Neural progenitor cell (in vitro differentiated cells): ENCODE measurements around the gene R3HDM4. TPM values are rescaled to one million over a fixed set of nuclear protein-coding genes. Genes with fewer than 3 reads are reported as not detected.
"Not testable (repeated sequence)": the region's sequence is repeated elsewhere in the genome, so short reads cannot be mapped to it uniquely, and the experiment has no call there.

Experiments used
- DNase-seq: peaks from one replicate; pipeline ENCODE4 v3.0.0-alpha.2; 2016; ENCODE audit warnings: low spot score
- H2AFZ ChIP-seq: fragments of 200-600 bp; sonication (generic); replicated peaks from 2 replicates; pipeline ENCODE4 v1.6.1; 2016; ENCODE audit warnings: antibody characterized with exemption
- H3F3A ChIP-seq: fragments of 200-600 bp; sonication (generic); 2 replicates; pipeline ENCODE4 v1.6.1; 2016; ENCODE audit warnings: antibody characterized with exemption, low read depth
- H3K27ac ChIP-seq: fragments of 200-600 bp; sonication (generic); 2 replicates; pipeline ENCODE4 v1.5.1; 2016; ENCODE audit warnings: mild to moderate bottlenecking
- H3K27me3 ChIP-seq: fragments of 200-600 bp; sonication (generic); 2 replicates; pipeline ENCODE4 v1.6.1; 2016; ENCODE audit warnings: mild to moderate bottlenecking, moderate library complexity
- H3K36me3 ChIP-seq: fragments of 200-600 bp; sonication (generic); 2 replicates; pipeline ENCODE4 v1.5.1; 2016
- H3K4me1 ChIP-seq: fragments of 200-600 bp; sonication (generic); 2 replicates; pipeline ENCODE4 v1.6.1; 2016; ENCODE audit warnings: mixed run types
- H3K4me2 ChIP-seq: fragments of 200-600 bp; sonication (generic); 2 replicates; pipeline ENCODE4 v1.6.1; 2016
- H3K4me3 ChIP-seq: fragments of 200-600 bp; sonication (generic); 2 replicates; pipeline ENCODE4 v1.5.1; 2016
- H3K79me2 ChIP-seq: fragments of 200-600 bp; sonication (generic); 2 replicates; pipeline ENCODE4 v1.6.1; 2016; ENCODE audit warnings: low read depth
- H3K9ac ChIP-seq: fragments of 200-600 bp; sonication (generic); 2 replicates; pipeline ENCODE4 v1.6.1; 2016
- H3K9me3 ChIP-seq: fragments of 200-600 bp; sonication (generic); 2 replicates; pipeline ENCODE4 v1.5.1; 2016; ENCODE audit warnings: low read depth
- H4K20me1 ChIP-seq: fragments of 200-600 bp; sonication (generic); 2 replicates; pipeline ENCODE4 v1.6.1; 2016; ENCODE audit warnings: low read depth
- H3K27ac Mint-ChIP-seq: 3 replicates; pipeline ENCODE4 v1.8.0; 2021; ENCODE audit warnings: mixed read lengths
- H3K27me3 Mint-ChIP-seq: 2 replicates; pipeline ENCODE4 v1.8.0; 2022; ENCODE audit warnings: low read depth, mild to moderate bottlenecking, inconsistent platforms, moderate library complexity, mixed read lengths; ENCODE audit not compliant: insufficient read depth
- H3K36me3 Mint-ChIP-seq: 3 replicates; pipeline ENCODE4 v1.8.0; 2021; ENCODE audit warnings: mixed read lengths
- H3K4me1 Mint-ChIP-seq: 3 replicates; pipeline ENCODE4 v1.8.0; 2021; ENCODE audit warnings: mixed read lengths
- H3K4me3 Mint-ChIP-seq: 3 replicates; pipeline ENCODE4 v1.8.0; 2021; ENCODE audit warnings: mild to moderate bottlenecking, moderate library complexity, mixed read lengths
- H3K9me3 Mint-ChIP-seq: 3 replicates; pipeline ENCODE4 v1.8.0; 2020; ENCODE audit warnings: mixed read lengths
- EZH2 ChIP-seq: fragments of 200-600 bp; sonication (generic); IDR thresholded peaks from 2 replicates; pipeline ENCODE4 v1.6.1; 2017; ENCODE audit warnings: antibody characterized with exemption, mild to moderate bottlenecking, moderate library complexity
- EZH2phosphoT487 ChIP-seq: fragments of 200-600 bp; sonication (generic); IDR thresholded peaks from 2 replicates; pipeline ENCODE4 v1.6.1; 2017; ENCODE audit warnings: antibody characterized with exemption
- total RNA-seq: library from RNA; depleted of rRNA; stranded (reverse); fragments of >200 nt; gene quantifications from 2 replicates; pipeline ENCODE4 v1.2.3, GENCODE V29; 2015; ENCODE audit warnings: low replicate concordance
- TF ChIP-seq, protein P1 (sequence below): fragments of 200-600 bp; sonication (generic); IDR thresholded peaks from 2 replicates; pipeline ENCODE4 v1.5.1; 2017; ENCODE audit warnings: antibody characterized with exemption, mild to moderate bottlenecking

R3HDM4 gene
- total RNA-seq, 1 donor from 2014 or later, result 22.7 TPM

DNA sequence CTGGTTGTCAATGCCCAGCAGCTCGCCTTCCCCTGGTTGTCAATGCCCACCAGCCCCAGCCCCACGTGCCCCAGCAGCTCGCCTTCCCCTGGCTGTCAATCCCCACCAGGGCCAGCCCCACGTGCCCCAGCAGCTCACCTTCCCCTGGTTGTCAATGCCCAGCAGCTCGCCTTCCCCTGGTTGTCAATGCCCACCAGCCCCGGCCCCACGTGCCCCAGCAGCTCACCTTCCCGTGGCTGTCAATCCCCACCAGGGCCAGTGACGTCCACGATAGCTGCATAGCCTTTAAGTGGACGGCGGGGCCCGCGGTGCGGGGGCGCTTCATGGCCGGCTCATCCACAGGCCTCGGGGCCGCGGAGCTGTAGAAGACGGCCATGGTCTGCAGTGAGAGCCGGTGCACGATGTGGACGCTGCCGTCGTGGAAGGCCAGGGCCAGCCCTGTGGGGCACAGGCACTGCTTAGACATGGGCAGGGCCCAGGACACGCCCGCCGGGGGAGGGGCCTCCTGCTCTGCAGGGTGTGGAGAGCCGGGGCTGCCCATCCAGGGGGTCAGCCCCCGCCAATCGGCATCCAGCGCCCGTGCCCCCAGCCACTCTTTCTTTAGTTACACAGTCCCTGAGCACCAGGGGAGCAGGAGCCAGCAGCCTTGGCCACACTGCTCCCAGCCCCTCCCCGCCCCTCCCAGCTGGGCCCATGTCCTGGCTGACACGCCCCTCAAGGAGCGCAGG is 33.1 kb downstream of the R3HDM4 start:
- Histone ChIP-seq H3K27me3 (no peaks in the 10 kb centered on the region), H3K4me1 (no peaks in the 10 kb centered on the region), H3K9ac (no peak overlapping the region), H3F3A (no peaks in the 10 kb centered on the region), H3K79me2 (no peaks in the 10 kb centered on the region), H3K4me3 (no peak overlapping the region), H2AFZ (no peak overlapping the region), H4K20me1 (peaks cover 10% of the 10 kb centered on the region), H3K27ac (no peak overlapping the region), H3K36me3 (no peaks in the 10 kb centered on the region), H3K4me2 (no peak overlapping the region), H3K9me3 (no peaks in the 10 kb centered on the region)
- DNase-seq, result no peak
- H3K9me3 Mint-ChIP-seq, result no peaks in the 10 kb centered on the region
- H3K36me3 Mint-ChIP-seq, result peaks cover 22% of the 10 kb centered on the region
- H3K4me1 Mint-ChIP-seq, result peaks cover 2% of the 10 kb centered on the region
- peaks cover 7% of the 10 kb centered on the region for H3K27me3 Mint-ChIP-seq
- H3K27ac Mint-ChIP-seq, result no peak overlapping the region
- H3K4me3 Mint-ChIP-seq, result no peak overlapping the region
- TF ChIP-seq, protein P1, sequence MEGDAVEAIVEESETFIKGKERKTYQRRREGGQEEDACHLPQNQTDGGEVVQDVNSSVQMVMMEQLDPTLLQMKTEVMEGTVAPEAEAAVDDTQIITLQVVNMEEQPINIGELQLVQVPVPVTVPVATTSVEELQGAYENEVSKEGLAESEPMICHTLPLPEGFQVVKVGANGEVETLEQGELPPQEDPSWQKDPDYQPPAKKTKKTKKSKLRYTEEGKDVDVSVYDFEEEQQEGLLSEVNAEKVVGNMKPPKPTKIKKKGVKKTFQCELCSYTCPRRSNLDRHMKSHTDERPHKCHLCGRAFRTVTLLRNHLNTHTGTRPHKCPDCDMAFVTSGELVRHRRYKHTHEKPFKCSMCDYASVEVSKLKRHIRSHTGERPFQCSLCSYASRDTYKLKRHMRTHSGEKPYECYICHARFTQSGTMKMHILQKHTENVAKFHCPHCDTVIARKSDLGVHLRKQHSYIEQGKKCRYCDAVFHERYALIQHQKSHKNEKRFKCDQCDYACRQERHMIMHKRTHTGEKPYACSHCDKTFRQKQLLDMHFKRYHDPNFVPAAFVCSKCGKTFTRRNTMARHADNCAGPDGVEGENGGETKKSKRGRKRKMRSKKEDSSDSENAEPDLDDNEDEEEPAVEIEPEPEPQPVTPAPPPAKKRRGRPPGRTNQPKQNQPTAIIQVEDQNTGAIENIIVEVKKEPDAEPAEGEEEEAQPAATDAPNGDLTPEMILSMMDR, result no peak
- TF ChIP-seq EZH2 (no peak), EZH2phosphoT487 (no peak)

- not testable (repeated sequence) for H2AFZ ChIP-seq, H3K79me2 ChIP-seq, H3K27me3 Mint-ChIP-seq, DNase-seq, H3K9me3 ChIP-seq, H3K27ac Mint-ChIP-seq, H3K4me3 ChIP-seq, H3K4me2 ChIP-seq, H3K36me3 ChIP-seq, H3K9me3 Mint-ChIP-seq, H3F3A ChIP-seq, H3K27ac ChIP-seq, H3K4me1 Mint-ChIP-seq, H3K27me3 ChIP-seq, H3K4me1 ChIP-seq, H3K9ac ChIP-seq
- Mint-ChIP-seq H3K36me3 (peaks cover 22% of the 10 kb centered on the region), H3K4me3 (peak overlapping the region; percentile 8)
- peaks cover 10% of the 10 kb centered on the region for H4K20me1 ChIP-seq
Observed at GRCh38 chr19:878751-879561, 34.1 kb downstream of the R3HDM4 start.

- not testable (repeated sequence) for H3K4me3 Mint-ChIP-seq, H3K36me3 ChIP-seq, H3K4me1 Mint-ChIP-seq, H3K4me2 ChIP-seq, DNase-seq, H3K4me3 ChIP-seq, H3K79me2 ChIP-seq, H3K9me3 Mint-ChIP-seq, H2AFZ ChIP-seq, H3K9me3 ChIP-seq, H3K9ac ChIP-seq, H3K27ac ChIP-seq, H3K4me1 ChIP-seq, H3K27ac Mint-ChIP-seq, H3K27me3 ChIP-seq, H3F3A ChIP-seq, H3K27me3 Mint-ChIP-seq
- H3K36me3 Mint-ChIP-seq, result peaks cover 22% of the 10 kb centered on the region
- peaks cover 14% of the 10 kb centered on the region for H4K20me1 ChIP-seq
Observed at GRCh38 chr19:877992-878660, 34.9 kb downstream of the R3HDM4 start.

DNA sequence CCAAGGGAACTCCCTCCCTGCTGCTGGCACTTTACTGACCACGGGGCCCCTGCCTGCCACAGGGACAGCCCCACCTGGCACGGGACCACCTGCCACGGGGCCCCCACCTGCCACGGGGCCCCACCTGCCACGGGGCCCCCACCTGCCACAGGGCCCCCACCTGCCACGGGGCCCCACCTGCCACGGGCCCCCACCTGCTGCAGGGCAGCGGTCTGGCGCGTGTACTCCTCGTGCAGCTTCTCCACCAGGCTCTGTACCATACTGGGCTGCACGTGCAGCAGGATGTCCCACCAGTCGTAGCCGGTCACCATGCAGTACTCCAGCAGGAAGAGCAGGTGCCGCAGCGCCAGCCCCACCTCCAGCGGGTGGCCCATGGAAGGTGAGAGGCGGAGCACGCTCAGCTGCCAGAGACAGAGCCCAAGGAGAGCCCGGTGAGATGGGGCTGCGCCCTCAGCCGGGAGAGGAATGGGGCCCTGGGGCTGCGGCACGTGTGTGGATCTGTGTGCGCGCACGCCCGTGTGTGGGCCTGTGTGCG is 36.2 kb downstream of the R3HDM4 start:
- TF ChIP-seq, protein P1, result no peak
- TF ChIP-seq EZH2phosphoT487, result no peak
- no peak for TF ChIP-seq EZH2
- no peaks in the 10 kb centered on the region for H3K36me3 ChIP-seq
- no peak overlapping the region for H3K4me3 ChIP-seq
- H3K27me3 ChIP-seq, result no peaks in the 10 kb centered on the region
- Mint-ChIP-seq H3K27ac (no peak overlapping the region), H3K36me3 (peaks cover 20% of the 10 kb centered on the region), H3K9me3 (no peaks in the 10 kb centered on the region), H3K4me1 (peaks cover 2% of the 10 kb centered on the region), H3K4me3 (no peak overlapping the region), H3K27me3 (peaks cover 8% of the 10 kb centered on the region)
- no peak overlapping the region for H3K9ac ChIP-seq
- H3K4me2 ChIP-seq, result no peak overlapping the region
- peaks cover 14% of the 10 kb centered on the region for H4K20me1 ChIP-seq
- no peaks in the 10 kb centered on the region for H3K4me1 ChIP-seq
- H3K9me3 ChIP-seq, result no peaks in the 10 kb centered on the region
- no peak overlapping the region for H3K27ac ChIP-seq
- H3F3A ChIP-seq, result peaks cover 16% of the 10 kb centered on the region
- H3K79me2 ChIP-seq, result no peaks in the 10 kb centered on the region
- H2AFZ ChIP-seq, result no peak overlapping the region
- DNase-seq, result no peak
